Mesenchymal stem cell (in vitro differentiated cells and primary cell): ENCODE data around the gene KCTD16.
A peak's percentile ranks its signal among the peaks of the same experiment; 100 is the strongest.

Experiments
- DNase-seq: peaks from one replicate; pipeline ENCODE4 v3.0.0-alpha.2; 2013
- H2AFZ ChIP-seq: one replicate; pipeline ENCODE4 v1.6.1; 2013; ENCODE audit warnings: low read depth, mild to moderate bottlenecking, control low read depth, inconsistent platforms, low read length, moderate library complexity
- H2AK5ac ChIP-seq: 2 replicates; pipeline ENCODE4 v1.6.1; 2013; ENCODE audit warnings: low read length, moderate library complexity, mild to moderate bottlenecking, inconsistent platforms; ENCODE audit not compliant: severe bottlenecking
- H2BK120ac ChIP-seq: one replicate; pipeline ENCODE4 v1.6.1; 2013; ENCODE audit warnings: low read depth, mild to moderate bottlenecking, inconsistent platforms, low read length, moderate library complexity
- H2BK12ac ChIP-seq, 2 experiments: one replicate each; pipeline ENCODE4 v1.6.1; 2013; ENCODE audit warnings: inconsistent platforms in 2 of 2, low read length in 2 of 2, mild to moderate bottlenecking in 2 of 2, moderate library complexity in 2 of 2, control low read depth in 1 of 2
- H2BK15ac ChIP-seq: one replicate; pipeline ENCODE4 v1.6.1; 2013; ENCODE audit warnings: mild to moderate bottlenecking, low read depth, inconsistent platforms; ENCODE audit not compliant: poor library complexity, severe bottlenecking
- H2BK5ac ChIP-seq: 2 replicates; pipeline ENCODE4 v1.6.1; 2013; ENCODE audit warnings: low read depth, mild to moderate bottlenecking, low read length, control low read depth, inconsistent platforms; ENCODE audit not compliant: poor library complexity, severe bottlenecking
- H3K14ac ChIP-seq, 2 experiments: one replicate each; pipeline ENCODE4 v1.6.1; 2013; ENCODE audit warnings: inconsistent platforms in 2 of 2, low read length in 2 of 2, control low read depth in 1 of 2, mild to moderate bottlenecking in 1 of 2, moderate library complexity in 1 of 2
- H3K18ac ChIP-seq, 2 experiments: one replicate each; pipeline ENCODE4 v1.6.1; 2013; ENCODE audit warnings: inconsistent platforms in 2 of 2, low read length in 2 of 2, control low read depth in 1 of 2, low read depth in 1 of 2, mild to moderate bottlenecking in 1 of 2
- H3K23ac ChIP-seq, 2 experiments: one replicate each; pipeline ENCODE4 v1.6.1; 2013; ENCODE audit warnings: inconsistent platforms in 2 of 2, low read length in 2 of 2, mild to moderate bottlenecking in 2 of 2, moderate library complexity in 2 of 2, control low read depth in 1 of 2
- H3K27ac ChIP-seq: 2 replicates; pipeline ENCODE4 v1.5.1; 2013; ENCODE audit warnings: mild to moderate bottlenecking, moderate library complexity, low read length, control low read depth, inconsistent platforms; ENCODE audit not compliant: poor library complexity, severe bottlenecking
- H3K27me3 ChIP-seq, 2 experiments: 2 replicates each; pipeline versions ENCODE4 v1.6.1 to v1.7.0; 2013; ENCODE audit warnings: low read length in 2 of 2, mild to moderate bottlenecking in 2 of 2, moderate library complexity in 2 of 2, control low read depth in 1 of 2, inconsistent platforms in 1 of 2; ENCODE audit not compliant: control insufficient read depth in 1 of 2, insufficient read depth in 1 of 2
- H3K36me3 ChIP-seq, 2 experiments: 2 replicates each; pipeline versions ENCODE4 v1.6.1 to v1.7.0; 2013; ENCODE audit warnings: low read length in 2 of 2, control low read depth in 1 of 2, inconsistent platforms in 1 of 2, low read depth in 1 of 2, mild to moderate bottlenecking in 1 of 2; ENCODE audit not compliant: insufficient read depth in 2 of 2, control insufficient read depth in 1 of 2
- H3K4ac ChIP-seq, 2 experiments: one replicate each; pipeline ENCODE4 v1.6.1; 2013; ENCODE audit warnings: inconsistent platforms in 2 of 2, low read length in 2 of 2, mild to moderate bottlenecking in 2 of 2, moderate library complexity in 2 of 2, control low read depth in 1 of 2, low read depth in 1 of 2
- H3K4me1 ChIP-seq: 2 replicates; pipeline ENCODE4 v1.6.1; 2013; ENCODE audit warnings: low read depth, low read length, control low read depth; ENCODE audit not compliant: control insufficient read depth, insufficient read depth
- H3K4me2 ChIP-seq: 2 replicates; pipeline ENCODE4 v1.6.1; 2013; ENCODE audit warnings: low read length, mild to moderate bottlenecking, inconsistent platforms; ENCODE audit not compliant: poor library complexity, severe bottlenecking
- H3K4me3 ChIP-seq, 2 experiments: 2 replicates each; pipeline versions ENCODE4 v1.5.1 to v1.7.0; 2013; ENCODE audit warnings: low read length in 2 of 2, mild to moderate bottlenecking in 2 of 2, control low read depth in 1 of 2, low read depth in 1 of 2; ENCODE audit not compliant: insufficient read depth in 1 of 2
- H3K79me1 ChIP-seq: replicated peaks from 2 replicates; pipeline ENCODE4 v1.6.1; 2013; ENCODE audit warnings: mild to moderate bottlenecking, control low read depth, low read length, inconsistent platforms; ENCODE audit not compliant: poor library complexity, severe bottlenecking
- H3K9ac ChIP-seq: 2 replicates; pipeline ENCODE4 v1.7.0; 2013; ENCODE audit warnings: mild to moderate bottlenecking, low read length, moderate library complexity
- H3K9me3 ChIP-seq: 2 replicates; pipeline ENCODE4 v1.7.0; 2013; ENCODE audit warnings: mild to moderate bottlenecking, low read length; ENCODE audit not compliant: control insufficient read depth
- H4K8ac ChIP-seq: one replicate; pipeline ENCODE4 v1.6.1; 2013; ENCODE audit warnings: inconsistent platforms, mild to moderate bottlenecking, low read length, moderate library complexity
- H4K91ac ChIP-seq: one replicate; pipeline ENCODE4 v1.6.1; 2013; ENCODE audit warnings: mild to moderate bottlenecking, low read length, inconsistent platforms
- WGBS: methylation state at CpG from one replicate; pipeline ENCODE4 v1.1.7; 2013; ENCODE audit warnings: mixed read lengths; 5-methylcytosine and 5-hydroxymethylcytosine counted together

The KCTD16 gene

GRCh38 chr5:144275329-144275728 is 104.7 kb downstream of the KCTD16 start:
- Histone ChIP-seq H3K36me3 (no peaks in the 10 kb centered on the region), H3K14ac (peak overlapping the region in 1 of 2 experiments; percentile 65), H3K9ac (no peak overlapping the region), H3K27ac (no peak overlapping the region), H3K23ac (no peak overlapping the region), H2AFZ (no peak overlapping the region), H2BK12ac (no peak overlapping the region), H3K27me3 (no peaks in the 10 kb centered on the region), H2AK5ac (no peak overlapping the region), H3K4ac (no peak overlapping the region), H3K4me2 (no peak overlapping the region), H3K79me1 (no peaks in the 10 kb centered on the region), H3K9me3 (peaks cover 12% of the 10 kb centered on the region), H2BK5ac (no peak overlapping the region), H2BK15ac (no peak overlapping the region), H4K91ac (no peak overlapping the region), H3K4me3 (no peak overlapping the region), H3K18ac (no peak overlapping the region), H2BK120ac (no peak overlapping the region), H4K8ac (no peak overlapping the region), H3K4me1 (no peaks in the 10 kb centered on the region)
- no peak for DNase-seq
- 93% methylated on average over 5 of the region's 5 CpGs for WGBS

GRCh38 chr5:144276034-144276822 is 105.6 kb downstream of the KCTD16 start:
- 94% methylated on average over 5 of the region's 5 CpGs for WGBS
- no peak overlapping the region for H2BK12ac ChIP-seq
- no peaks in the 10 kb centered on the region for H3K4me1 ChIP-seq
- no peaks in the 10 kb centered on the region for H3K36me3 ChIP-seq
- no peak overlapping the region for H3K9ac ChIP-seq
- peaks cover 12% of the 10 kb centered on the region for H3K9me3 ChIP-seq
- no peak for DNase-seq
- H3K4me3 ChIP-seq: no peak overlapping the region
- no peak overlapping the region for H3K4me2 ChIP-seq
- H2AFZ ChIP-seq: no peak overlapping the region
- H3K23ac ChIP-seq: no peak overlapping the region
- no peak overlapping the region for H3K14ac ChIP-seq
- H3K4ac ChIP-seq: no peak overlapping the region
- no peak overlapping the region for H3K27ac ChIP-seq
- H2AK5ac ChIP-seq: no peak overlapping the region
- H4K91ac ChIP-seq: no peak overlapping the region
- no peak overlapping the region for H2BK5ac ChIP-seq
- no peak overlapping the region for H2BK120ac ChIP-seq
- no peaks in the 10 kb centered on the region for H3K79me1 ChIP-seq
- H3K27me3 ChIP-seq: no peaks in the 10 kb centered on the region
- H4K8ac ChIP-seq: no peak overlapping the region
- no peak overlapping the region for H2BK15ac ChIP-seq
- no peak overlapping the region for H3K18ac ChIP-seq

GRCh38 chr5:144281784-144282183 is 111.1 kb downstream of the KCTD16 start:
- no peak overlapping the region for H3K23ac ChIP-seq
- no peak overlapping the region for H3K4me3 ChIP-seq
- no CpG with 5 or more reads among the region's 1 CpG for WGBS
- H3K4ac ChIP-seq: no peak overlapping the region
- no peak overlapping the region for H4K8ac ChIP-seq
- H2AFZ ChIP-seq: no peak overlapping the region
- no peak overlapping the region for H2BK120ac ChIP-seq
- no peak overlapping the region for H3K27ac ChIP-seq
- H2BK12ac ChIP-seq: no peak overlapping the region
- H2BK15ac ChIP-seq: no peak overlapping the region
- no peaks in the 10 kb centered on the region for H3K4me1 ChIP-seq
- no peak overlapping the region for H2BK5ac ChIP-seq
- H3K27me3 ChIP-seq: no peaks in the 10 kb centered on the region
- H3K79me1 ChIP-seq: no peaks in the 10 kb centered on the region
- no peaks in the 10 kb centered on the region for H3K9me3 ChIP-seq
- H3K14ac ChIP-seq: no peak overlapping the region
- H4K91ac ChIP-seq: no peak overlapping the region
- no peak overlapping the region for H3K4me2 ChIP-seq
- H3K36me3 ChIP-seq: no peaks in the 10 kb centered on the region
- H3K9ac ChIP-seq: no peak overlapping the region
- DNase-seq: no peak
- no peak overlapping the region for H3K18ac ChIP-seq
- no peak overlapping the region for H2AK5ac ChIP-seq

GRCh38 chr5:144284036-144284435 is 113.4 kb downstream of the KCTD16 start:
- Histone ChIP-seq H3K4ac (no peak overlapping the region), H3K4me1 (no peaks in the 10 kb centered on the region), H2BK120ac (no peak overlapping the region), H3K18ac (no peak overlapping the region), H3K27ac (no peak overlapping the region), H3K27me3 (no peaks in the 10 kb centered on the region), H3K36me3 (no peaks in the 10 kb centered on the region), H2AFZ (no peak overlapping the region), H3K79me1 (no peaks in the 10 kb centered on the region), H3K14ac (no peak overlapping the region), H3K23ac (no peak overlapping the region), H3K4me3 (no peak overlapping the region), H4K91ac (no peak overlapping the region), H2AK5ac (no peak overlapping the region), H4K8ac (no peak overlapping the region), H2BK15ac (no peak overlapping the region), H2BK5ac (no peak overlapping the region), H3K4me2 (no peak overlapping the region), H3K9ac (no peak overlapping the region), H2BK12ac (no peak overlapping the region), H3K9me3 (no peaks in the 10 kb centered on the region)
- 100% methylated on average over 2 of the region's 2 CpGs for WGBS
- DNase-seq: no peak
